ENCODE results near the gene PTP4A2.
"Not testable (repeated sequence)": the region's sequence is repeated elsewhere in the genome, so short reads cannot be mapped to it uniquely, and the experiment has no call there.

The PTP4A2 gene

GRCh38 chr1:31951276-31951675 is 13.1 kb upstream of the PTP4A2 start:
- in situ Hi-C loops (cut with MboI; ENCODE audit: low sequenced_read_pairs), result no loop called here

GRCh38 chr1:31949862-31950261 is 11.7 kb upstream of the PTP4A2 start:
- in situ Hi-C loops (cut with MboI; ENCODE audit: low sequenced_read_pairs), result no loop called here

GRCh38 chr1:31945677-31946076 is 7.5 kb upstream of the PTP4A2 start:
- in situ Hi-C loops (cut with MboI; ENCODE audit: low sequenced_read_pairs), result not testable (repeated sequence)

GRCh38 chr1:31944205-31945089 is 6.3 kb upstream of the PTP4A2 start:
- in situ Hi-C loops (cut with MboI; ENCODE audit: low sequenced_read_pairs), result no loop called here

- in situ Hi-C loops (cut with MboI; ENCODE audit: low sequenced_read_pairs), result no loop called here
Measured at GRCh38 chr1:31943546-31944184, 5.5 kb upstream of the PTP4A2 start.

GRCh38 chr1:31942061-31942460 is 3.9 kb upstream of the PTP4A2 start:
- in situ Hi-C loops (cut with MboI; ENCODE audit: low sequenced_read_pairs), result not testable (repeated sequence)

- in situ Hi-C loops (cut with MboI; ENCODE audit: low sequenced_read_pairs), result no loop called here
Measured at GRCh38 chr1:31939484-31940329, 1.5 kb upstream of the PTP4A2 start.

- in situ Hi-C loops (cut with MboI; ENCODE audit: low sequenced_read_pairs), result no loop called here
Measured at GRCh38 chr1:31937300-31938183, 626 bp downstream of the PTP4A2 start.

GRCh38 chr1:31936981-31937299 is 1.2 kb downstream of the PTP4A2 start:
- in situ Hi-C loops (cut with MboI; ENCODE audit: low sequenced_read_pairs), result no loop called here

GRCh38 chr1:31936278-31936980 is 1.7 kb downstream of the PTP4A2 start:
- in situ Hi-C loops (cut with MboI; ENCODE audit: low sequenced_read_pairs), result no loop called here

- in situ Hi-C loops (cut with MboI; ENCODE audit: low sequenced_read_pairs), result no loop called here
Measured at GRCh38 chr1:31934706-31935629, 3.2 kb downstream of the PTP4A2 start.

GRCh38 chr1:31932491-31933316 is 5.5 kb downstream of the PTP4A2 start:
- in situ Hi-C loops (cut with MboI; ENCODE audit: low sequenced_read_pairs), result no loop called here

- in situ Hi-C loops (cut with MboI; ENCODE audit: low sequenced_read_pairs), result no loop called here
Measured at GRCh38 chr1:31931593-31932225, 6.5 kb downstream of the PTP4A2 start.

- in situ Hi-C loops (cut with MboI; ENCODE audit: low sequenced_read_pairs), result no loop called here
Measured at GRCh38 chr1:31930836-31931592, 7.2 kb downstream of the PTP4A2 start.

GRCh38 chr1:31927661-31927980 is 10.5 kb downstream of the PTP4A2 start:
- in situ Hi-C loops (cut with MboI; ENCODE audit: low sequenced_read_pairs), result no loop called here

GRCh38 chr1:31926853-31927660 is 11.1 kb downstream of the PTP4A2 start:
- in situ Hi-C loops (cut with MboI; ENCODE audit: low sequenced_read_pairs), result no loop called here
